Loucy (cell line): Measurements from ENCODE around the gene CENPP.

Experiments
- H2AFZ ChIP-seq: fragments of 200-600 bp; sonication (generic); 2 replicates; pipeline ENCODE4 v1.6.0; 2016; ENCODE audit warnings: antibody characterized with exemption, mild to moderate bottlenecking, low read length, moderate library complexity
- H3F3A ChIP-seq: fragments of 200-600 bp; 2 replicates; pipeline ENCODE4 v1.6.0; 2016; ENCODE audit warnings: antibody characterized with exemption, low read depth, mild to moderate bottlenecking
- H3K27me3 ChIP-seq: fragments of 200-600 bp; sonication (generic); 2 replicates; pipeline ENCODE4 v1.6.1; 2014; ENCODE audit warnings: low read length, mild to moderate bottlenecking; ENCODE audit not compliant: insufficient read depth, poor library complexity, severe bottlenecking
- H3K36me3 ChIP-seq: fragments of 200-600 bp; sonication (generic); 2 replicates; pipeline ENCODE4 v1.6.1; 2016; ENCODE audit warnings: low read length; ENCODE audit not compliant: insufficient read depth
- H3K4me1 ChIP-seq: fragments of 200-600 bp; sonication (generic); 2 replicates; pipeline ENCODE4 v1.5.1; 2014; ENCODE audit warnings: low read length, mild to moderate bottlenecking; ENCODE audit not compliant: insufficient read depth, poor library complexity, severe bottlenecking
- H3K4me2 ChIP-seq: fragments of 200-600 bp; sonication (generic); 2 replicates; pipeline ENCODE4 v1.6.0; 2014; ENCODE audit warnings: antibody characterized with exemption, low read length, low read depth, mild to moderate bottlenecking; ENCODE audit not compliant: poor library complexity, severe bottlenecking
- H3K4me3 ChIP-seq: fragments of 200-600 bp; sonication (generic); 2 replicates; pipeline ENCODE4 v1.5.1; 2014; ENCODE audit warnings: low read length, mild to moderate bottlenecking, mixed read lengths; ENCODE audit not compliant: poor library complexity, severe bottlenecking
- H3K79me2 ChIP-seq: fragments of 200-600 bp; sonication (generic); 2 replicates; pipeline ENCODE4 v1.6.1; 2014; ENCODE audit warnings: low read length; ENCODE audit not compliant: insufficient read depth
- H3K9ac ChIP-seq: fragments of 200-600 bp; sonication (generic); 2 replicates; pipeline ENCODE4 v1.6.0; 2014; ENCODE audit warnings: mild to moderate bottlenecking, low read depth, low read length, moderate library complexity; ENCODE audit not compliant: poor library complexity, severe bottlenecking
- H3K9me2 ChIP-seq: fragments of 200-600 bp; sonication (generic); replicated peaks from 2 replicates; pipeline ENCODE4 v1.6.1; 2016; ENCODE audit warnings: low read depth, low read length, mixed read lengths
- H3K9me3 ChIP-seq: fragments of 200-600 bp; sonication (generic); 2 replicates; pipeline ENCODE4 v1.6.1; 2014; ENCODE audit warnings: mild to moderate bottlenecking, antibody characterized with exemption, low read length, low read depth; ENCODE audit not compliant: insufficient read depth
- H4K20me1 ChIP-seq: fragments of 200-600 bp; sonication (generic); 2 replicates; pipeline ENCODE4 v1.6.0; 2014; ENCODE audit warnings: antibody characterized with exemption, low read length, mild to moderate bottlenecking; ENCODE audit not compliant: insufficient read depth, poor library complexity, severe bottlenecking
- CTCF ChIP-seq: fragments of 200-600 bp; sonication (generic); conservative IDR thresholded peaks from 2 replicates; pipeline ENCODE4 v1.5.1; 2014; ENCODE audit warnings: mild to moderate bottlenecking, antibody characterized with exemption, low read length
- EZH2phosphoT487 ChIP-seq: fragments of 200-600 bp; IDR thresholded peaks from 2 replicates; pipeline ENCODE4 v1.6.1; 2018; ENCODE audit warnings: antibody characterized with exemption, mild to moderate bottlenecking, moderate library complexity, borderline replicate concordance

Gene CENPP

GRCh38 chr9:92512622-92513021 lies 186.9 kb downstream of the CENPP start:
- Histone ChIP-seq H3F3A (no peaks in the 10 kb centered on the region), H3K4me2 (no peak overlapping the region), H3K79me2 (no peaks in the 10 kb centered on the region), H3K36me3 (no peaks in the 10 kb centered on the region), H3K9ac (no peak overlapping the region), H2AFZ (no peak overlapping the region), H3K4me1 (peaks cover under 1% of the 10 kb centered on the region), H3K27me3 (no peaks in the 10 kb centered on the region), H3K9me2 (no peaks in the 10 kb centered on the region), H3K4me3 (no peak overlapping the region), H4K20me1 (no peaks in the 10 kb centered on the region), H3K9me3 (no peaks in the 10 kb centered on the region)
- TF ChIP-seq EZH2phosphoT487 (no peak), CTCF (no peak)

- Histone ChIP-seq H3K4me1 (no peaks in the 10 kb centered on the region), H3K9me3 (no peaks in the 10 kb centered on the region), H3K9ac (no peak overlapping the region), H4K20me1 (no peaks in the 10 kb centered on the region), H3K79me2 (no peaks in the 10 kb centered on the region), H2AFZ (no peak overlapping the region), H3K27me3 (no peaks in the 10 kb centered on the region), H3K4me2 (no peak overlapping the region), H3K36me3 (no peaks in the 10 kb centered on the region), H3F3A (no peaks in the 10 kb centered on the region), H3K4me3 (no peak overlapping the region), H3K9me2 (no peaks in the 10 kb centered on the region)
- TF ChIP-seq CTCF (no peak), EZH2phosphoT487 (no peak)
Observed at GRCh38 chr9:92513349-92513748, 187.6 kb downstream of the CENPP start.

- H4K20me1 ChIP-seq, result no peaks in the 10 kb centered on the region
- H3K4me3 ChIP-seq, result no peak overlapping the region
- no peaks in the 10 kb centered on the region for H3K27me3 ChIP-seq
- H3F3A ChIP-seq, result no peaks in the 10 kb centered on the region
- H3K79me2 ChIP-seq, result no peaks in the 10 kb centered on the region
- no peak overlapping the region for H2AFZ ChIP-seq
- no peaks in the 10 kb centered on the region for H3K4me1 ChIP-seq
- TF ChIP-seq CTCF (no peak), EZH2phosphoT487 (no peak)
- H3K36me3 ChIP-seq, result no peaks in the 10 kb centered on the region
- H3K4me2 ChIP-seq, result no peak overlapping the region
- no peaks in the 10 kb centered on the region for H3K9me3 ChIP-seq
- H3K9ac ChIP-seq, result no peak overlapping the region
- H3K9me2 ChIP-seq, result no peaks in the 10 kb centered on the region
Observed at GRCh38 chr9:92514635-92515034, 188.9 kb downstream of the CENPP start.
